Dedifferentiated amniotic fluid mesenchymal stem cell (primary cell): Measurements from ENCODE around the gene APCDD1L.
"Not testable (repeated sequence)": the region's sequence is repeated elsewhere in the genome, so short reads cannot be mapped to it uniquely, and the experiment has no call there.

Experiments used
- DNase-seq: peaks from one replicate; pipeline ENCODE4 v3.0.0-alpha.2; 2016; ENCODE audit errors: extremely low spot score

The APCDD1L gene

DNA sequence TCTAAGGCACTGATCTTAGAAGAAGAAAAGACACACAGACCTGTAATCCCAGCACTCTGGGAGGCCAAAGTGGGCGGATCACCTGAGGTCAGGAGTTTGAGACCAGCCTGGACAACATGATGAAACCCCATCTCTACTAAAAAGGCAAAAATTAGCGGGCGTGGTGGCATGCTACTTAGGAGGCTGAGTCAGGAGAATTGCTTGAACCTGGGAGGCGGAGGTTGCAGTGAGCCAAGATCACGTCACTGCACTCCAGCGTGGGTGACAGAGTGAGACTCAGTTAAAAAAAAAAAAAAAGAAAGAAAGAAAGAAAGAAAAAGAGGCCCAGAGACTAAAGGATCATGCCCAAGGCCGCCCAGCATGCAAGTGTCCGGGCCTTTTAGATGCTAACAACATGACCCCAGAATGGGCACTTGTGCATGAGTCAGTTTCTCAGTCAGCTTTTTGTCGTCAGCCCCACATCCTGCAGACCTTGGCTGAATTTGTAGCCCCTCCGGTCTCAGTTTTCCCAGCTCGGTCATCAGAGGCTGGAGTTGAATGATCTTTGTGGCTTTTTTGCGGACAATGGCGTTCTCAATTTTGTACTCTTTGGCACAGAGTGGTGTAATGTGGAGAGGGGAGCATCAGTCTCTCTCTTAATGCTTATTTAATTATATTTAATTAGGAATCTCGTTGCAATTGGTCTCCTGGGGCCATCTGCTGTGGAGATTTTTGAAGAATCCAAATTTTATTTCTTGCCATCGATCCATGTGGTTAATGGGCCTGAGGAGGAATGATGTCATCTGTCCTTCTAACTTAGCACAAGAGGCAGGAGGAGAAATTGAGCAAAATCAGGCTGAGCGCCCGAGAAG, 30.6 kb upstream of the APCDD1L start:
- DNase-seq, result no peak

DNA sequence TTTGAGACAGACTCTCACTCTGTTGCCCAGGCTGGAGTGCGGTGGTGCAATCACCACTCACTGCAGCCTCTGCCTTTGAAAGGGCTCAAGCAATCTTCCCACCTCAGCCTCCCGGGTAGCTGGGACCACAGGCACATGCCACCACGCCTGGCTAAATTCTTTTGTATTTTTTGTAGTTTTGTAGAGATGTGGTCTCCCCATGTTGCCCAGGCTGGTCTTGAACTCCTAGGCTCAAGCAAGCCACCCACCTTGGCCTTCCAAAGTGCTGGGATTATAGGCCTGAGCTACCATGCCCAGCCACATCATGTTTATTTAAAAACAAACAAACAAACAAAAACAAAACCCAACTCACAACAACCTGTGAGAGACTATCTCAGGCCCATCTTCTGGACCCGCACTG, 29.7 kb upstream of the APCDD1L start:
- no peak for DNase-seq

DNA sequence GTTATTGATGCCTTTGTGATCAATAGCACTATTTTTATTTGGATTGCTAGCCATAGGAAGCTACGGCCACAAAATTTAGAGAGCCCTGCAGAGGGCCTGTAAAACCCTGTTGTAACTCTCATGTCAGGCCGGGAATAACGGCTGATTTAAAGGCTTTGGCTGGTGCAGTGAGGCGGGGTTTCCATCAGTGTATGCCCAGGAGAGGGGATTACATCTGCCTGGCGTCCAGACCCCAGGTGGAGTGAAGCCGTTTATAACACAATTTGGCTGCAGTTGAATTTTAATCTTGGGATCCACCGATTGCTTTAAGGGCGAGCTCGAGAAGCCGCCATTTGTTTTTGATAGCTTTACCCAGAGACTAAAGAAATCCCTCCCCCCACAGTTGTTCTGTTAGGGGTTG, 29.1 kb upstream of the APCDD1L start:
- no peak for DNase-seq

DNA sequence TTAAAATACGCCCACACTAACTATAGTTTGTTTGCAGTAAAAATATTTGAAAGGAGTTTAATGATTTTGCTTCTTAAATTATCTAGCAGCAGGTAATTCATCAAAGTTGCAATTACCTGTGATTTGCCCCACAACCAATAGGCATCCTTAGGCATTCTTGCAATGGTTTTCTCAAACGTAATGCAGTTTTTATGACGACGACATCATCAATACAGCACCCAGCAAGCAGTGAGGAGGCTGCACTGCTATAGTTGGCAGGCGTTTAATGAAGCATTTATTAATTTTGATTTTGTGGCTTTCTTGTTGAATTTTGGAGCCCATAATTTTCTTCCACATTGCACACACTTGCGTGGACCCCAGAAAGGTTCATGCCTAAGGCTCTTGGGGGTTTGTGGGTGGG, 28.1 kb upstream of the APCDD1L start:
- no peak for DNase-seq

DNA sequence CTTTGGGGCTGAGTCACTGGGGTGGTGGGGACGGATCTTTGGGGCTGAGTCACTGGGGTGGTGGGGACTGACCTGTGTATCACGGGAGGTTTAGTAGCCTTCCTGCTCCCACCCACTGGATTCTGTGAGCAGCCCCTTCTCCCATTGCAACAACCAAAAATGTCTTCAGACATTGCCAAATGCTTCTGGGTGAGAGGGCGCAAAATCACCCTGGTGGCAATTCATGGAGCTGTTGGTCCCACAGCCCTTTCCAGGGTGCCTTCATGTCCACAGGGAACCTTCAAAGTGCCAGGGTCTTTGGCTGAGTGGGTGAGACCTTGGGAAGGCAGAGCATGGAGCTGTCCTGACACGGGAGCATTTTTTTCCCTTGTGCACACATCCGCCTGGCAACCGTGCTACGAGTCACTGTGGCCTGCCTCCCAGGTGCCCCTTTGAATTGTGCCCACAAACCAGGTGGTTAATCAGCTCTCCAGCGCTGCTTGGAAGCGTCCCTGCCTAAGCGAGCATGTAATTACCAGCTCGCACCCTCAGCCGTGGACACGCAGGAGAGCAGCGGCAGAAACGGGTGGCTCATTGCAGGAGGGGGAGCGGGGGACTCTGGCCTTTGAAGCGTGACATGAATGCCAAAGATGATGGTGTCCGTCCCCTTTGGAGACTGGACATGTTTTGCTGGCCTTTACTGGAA, 27.4 kb upstream of the APCDD1L start:
- DNase-seq, result no peak

DNA sequence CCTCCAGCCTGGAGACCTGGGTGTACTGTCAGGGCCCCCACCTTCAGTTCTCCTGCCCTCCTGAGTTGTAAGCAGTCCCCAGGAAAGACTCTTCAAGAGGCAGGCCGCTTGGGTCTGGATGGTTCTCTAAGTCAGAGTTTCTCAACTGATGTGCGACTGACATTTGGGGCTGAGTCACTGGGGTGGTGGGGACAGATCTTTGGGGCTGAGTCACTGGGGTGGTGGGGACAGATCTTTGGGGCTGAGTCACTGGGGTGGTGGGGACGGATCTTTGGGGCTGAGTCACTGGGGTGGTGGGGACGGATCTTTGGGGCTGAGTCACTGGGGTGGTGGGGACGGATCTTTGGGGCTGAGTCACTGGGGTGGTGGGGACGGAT, 26.8 kb upstream of the APCDD1L start:
- not testable (repeated sequence) for DNase-seq

DNA sequence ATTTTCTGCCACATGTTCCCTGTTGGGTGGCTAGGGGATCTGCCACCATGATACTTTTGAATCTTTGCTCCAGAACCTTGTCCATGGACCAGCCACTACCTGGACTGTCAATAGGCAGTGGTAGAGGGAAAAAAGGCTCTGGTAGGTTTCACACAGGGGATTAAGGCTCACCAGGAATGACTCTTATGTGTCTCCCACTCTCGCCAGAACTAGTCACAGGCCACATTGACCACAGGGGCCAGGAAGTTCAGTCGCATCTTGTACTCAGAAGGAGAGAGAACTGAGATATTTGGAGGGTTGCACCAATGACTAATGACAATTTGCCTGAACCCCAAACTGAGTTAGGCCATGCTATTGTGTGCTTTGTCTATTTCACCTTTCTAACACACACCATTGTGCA, 23.6 kb upstream of the APCDD1L start:
- DNase-seq, result no peak

DNA sequence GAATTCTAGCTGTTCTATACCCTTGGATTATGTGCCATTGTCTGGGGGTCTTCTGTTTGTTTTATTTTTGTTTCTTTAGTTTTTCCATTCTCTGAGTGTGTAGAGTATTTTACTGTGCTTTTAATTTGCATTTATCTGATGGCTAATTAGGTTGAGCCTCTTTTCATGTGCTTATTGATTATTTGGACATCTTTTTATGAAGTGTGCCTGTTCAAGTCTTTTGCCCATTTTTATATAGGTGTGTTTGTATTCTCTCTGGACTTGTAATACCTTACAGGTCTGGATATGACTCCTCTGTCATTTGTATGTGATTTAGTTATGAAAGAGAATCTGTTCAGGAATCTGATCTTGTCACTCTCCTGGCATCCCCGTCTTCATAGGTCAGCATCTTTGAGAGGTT, 22.6 kb upstream of the APCDD1L start:
- no peak for DNase-seq

DNA sequence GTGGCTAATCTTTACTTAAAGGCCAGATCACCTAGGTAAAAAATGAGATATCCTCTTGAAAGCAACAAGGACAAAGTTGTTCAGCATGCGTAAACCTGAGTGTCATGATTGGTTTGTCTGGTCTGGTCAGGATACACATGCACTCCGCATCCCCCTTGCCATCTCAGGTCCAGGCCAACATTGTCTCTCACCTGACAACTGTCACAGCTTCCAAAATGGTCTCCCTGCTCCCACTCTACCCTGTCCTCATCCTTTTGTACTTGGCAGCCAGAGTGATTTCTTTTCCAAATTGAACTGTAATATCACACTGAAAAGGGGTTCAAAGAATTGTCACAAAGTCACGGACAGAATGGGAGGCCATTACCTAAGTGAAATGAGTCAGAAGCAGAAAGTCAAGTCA, 21.1 kb upstream of the APCDD1L start:
- DNase-seq, result no peak

DNA sequence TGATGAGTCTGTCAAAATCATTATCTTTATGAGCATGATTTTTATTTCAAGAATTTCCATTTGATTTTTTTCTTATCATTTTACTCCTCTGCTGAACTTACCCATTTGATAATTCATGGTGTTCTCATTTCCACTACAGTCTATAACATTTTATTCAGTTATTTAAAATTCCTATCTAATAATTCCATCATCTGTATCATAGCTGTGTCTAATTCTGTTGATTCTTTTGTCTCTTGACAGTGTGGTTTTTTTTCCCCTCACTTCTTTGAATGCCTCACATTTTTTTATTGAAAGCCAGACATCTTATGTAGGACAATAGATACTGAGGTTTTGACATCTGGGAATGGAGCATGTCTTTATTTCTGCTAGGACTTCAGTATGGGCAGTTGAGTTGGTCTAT, 16.5 kb upstream of the APCDD1L start:
- no peak for DNase-seq

DNA sequence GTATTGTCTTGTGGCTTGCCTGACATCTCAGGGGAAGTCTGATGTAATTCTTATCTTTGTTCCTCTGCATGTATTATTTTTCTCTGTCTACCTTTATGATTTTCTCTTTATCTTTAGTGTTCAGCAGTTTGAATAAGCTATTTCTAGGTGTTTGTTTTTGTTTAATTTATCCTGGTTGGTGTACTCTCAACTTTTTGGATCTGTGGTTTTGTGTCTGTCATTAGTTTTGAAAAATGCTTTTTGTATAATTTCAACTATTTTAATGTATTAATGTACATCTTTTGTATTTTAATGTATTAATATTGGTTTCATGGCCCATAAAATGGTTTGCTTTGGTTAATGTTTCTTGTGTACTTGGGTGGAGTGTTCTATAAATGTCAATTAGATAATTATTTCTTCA, 15.9 kb upstream of the APCDD1L start:
- DNase-seq, result no peak

DNA sequence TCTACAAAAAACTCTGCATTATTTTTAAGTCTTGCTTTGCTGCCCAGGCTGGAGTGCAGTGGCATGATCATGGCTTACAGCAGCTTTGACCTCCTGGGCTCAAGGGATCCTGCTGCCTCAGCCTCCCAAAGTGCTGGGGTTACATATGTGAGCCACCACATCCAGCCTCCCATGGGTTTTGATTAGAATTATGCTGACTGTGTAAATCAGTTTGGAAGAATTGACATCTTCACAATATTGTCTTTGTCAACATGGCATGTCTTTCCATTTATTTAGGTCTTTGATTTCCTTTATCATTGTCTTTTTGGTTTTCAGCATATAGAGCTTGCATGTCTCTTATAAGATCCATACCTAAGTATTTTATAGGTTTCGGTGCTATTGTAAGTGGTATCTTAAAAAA, 13.2 kb upstream of the APCDD1L start:
- DNase-seq, result no peak

DNA sequence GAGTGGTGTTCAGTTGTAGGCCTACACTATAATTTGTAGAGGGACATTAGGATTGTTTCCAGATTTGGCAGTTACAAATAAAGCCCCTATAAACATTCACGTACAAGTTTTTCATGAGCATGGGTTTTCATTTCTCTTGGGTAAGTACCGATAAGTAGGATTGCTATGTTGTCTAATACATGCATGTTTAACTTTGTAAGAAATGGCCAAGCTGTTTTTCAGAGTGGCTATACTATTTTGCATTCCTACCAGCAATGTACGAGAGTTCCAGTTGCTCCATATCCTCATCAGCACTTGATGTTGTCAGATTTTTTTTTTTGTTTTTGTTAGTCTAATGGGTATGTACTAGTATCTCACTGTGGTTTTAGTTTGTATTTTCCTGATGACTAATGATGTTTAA, 11.2 kb upstream of the APCDD1L start:
- no peak for DNase-seq

DNA sequence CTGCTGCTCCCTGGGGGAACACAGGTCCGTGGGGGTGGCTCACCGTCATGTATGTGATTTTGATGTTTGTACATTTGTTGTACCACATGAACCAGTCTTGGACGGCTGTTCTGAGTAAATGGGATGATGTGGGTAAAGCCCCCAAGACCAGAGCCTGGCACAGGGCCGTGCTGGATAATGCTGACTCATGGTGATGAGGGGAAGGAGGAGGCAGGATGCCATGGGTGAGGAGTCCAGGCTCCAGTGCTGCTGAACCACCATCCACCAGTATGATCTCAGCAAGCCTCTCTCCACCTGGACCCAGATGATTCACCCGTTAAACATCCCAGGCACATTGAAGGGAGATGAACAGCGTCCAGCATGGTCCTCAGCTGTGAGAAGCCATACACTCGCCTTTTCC, 9.6 kb upstream of the APCDD1L start:
- DNase-seq, result no peak

DNA sequence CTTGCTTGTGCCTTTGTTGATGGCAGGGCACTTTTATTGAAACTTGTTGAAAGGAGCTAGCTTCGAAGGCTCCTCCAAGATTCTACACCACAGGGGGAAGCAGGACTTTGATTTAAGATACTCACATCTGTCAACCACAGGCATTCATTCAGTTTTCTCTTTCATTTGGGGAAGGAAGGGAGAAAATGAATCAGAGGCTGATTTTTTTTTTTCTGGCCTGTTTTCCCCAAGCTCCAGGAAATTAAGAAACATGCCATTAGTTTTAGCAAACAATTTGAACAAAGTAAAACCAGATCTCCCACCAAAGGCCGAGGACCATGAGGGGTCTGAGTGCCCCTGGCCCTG, 8.7 kb upstream of the APCDD1L start:
- no peak for DNase-seq

DNA sequence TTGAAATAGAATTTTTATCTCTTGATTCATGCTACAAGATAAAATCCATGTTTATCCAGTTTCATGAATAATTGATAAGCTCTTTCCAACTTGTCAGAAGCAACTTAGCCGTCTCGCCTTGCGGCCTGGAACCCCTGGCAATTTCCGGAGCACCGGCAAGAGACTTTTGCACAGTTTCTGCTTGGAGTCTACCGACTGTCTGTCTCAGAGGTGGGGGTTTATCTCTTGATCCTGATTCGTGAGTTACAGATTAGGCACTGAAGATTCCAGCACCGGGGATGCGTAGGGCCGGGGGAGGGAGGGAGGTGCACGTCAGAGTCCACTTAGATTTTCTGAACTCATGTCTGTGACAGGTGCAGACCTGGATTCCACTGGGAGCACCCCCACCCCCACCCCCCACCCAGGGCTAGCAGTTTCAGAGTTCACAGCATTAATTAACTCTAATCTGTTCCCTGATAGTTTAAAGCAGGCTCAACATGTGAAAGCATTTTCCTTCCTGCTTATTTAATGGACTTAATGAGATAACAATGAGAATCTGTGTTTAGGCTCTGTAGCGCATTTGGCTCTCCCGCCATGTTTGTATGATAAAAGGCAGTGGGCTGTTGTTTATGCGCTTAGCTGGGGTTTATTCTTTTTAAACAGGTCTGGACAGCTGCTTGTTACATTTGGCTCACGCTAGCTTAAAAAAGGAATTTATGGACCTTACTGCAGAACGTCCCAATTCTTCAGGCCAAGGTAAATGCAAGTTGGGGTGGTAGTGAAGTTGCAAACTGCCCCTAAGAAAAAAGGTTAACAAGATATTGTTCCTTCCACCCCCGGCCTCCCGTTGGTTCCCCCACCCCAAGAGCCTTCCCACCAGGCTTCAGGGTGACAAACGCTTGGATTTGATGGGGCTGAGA, 8.1 kb upstream of the APCDD1L start:
- no peak for DNase-seq

DNA sequence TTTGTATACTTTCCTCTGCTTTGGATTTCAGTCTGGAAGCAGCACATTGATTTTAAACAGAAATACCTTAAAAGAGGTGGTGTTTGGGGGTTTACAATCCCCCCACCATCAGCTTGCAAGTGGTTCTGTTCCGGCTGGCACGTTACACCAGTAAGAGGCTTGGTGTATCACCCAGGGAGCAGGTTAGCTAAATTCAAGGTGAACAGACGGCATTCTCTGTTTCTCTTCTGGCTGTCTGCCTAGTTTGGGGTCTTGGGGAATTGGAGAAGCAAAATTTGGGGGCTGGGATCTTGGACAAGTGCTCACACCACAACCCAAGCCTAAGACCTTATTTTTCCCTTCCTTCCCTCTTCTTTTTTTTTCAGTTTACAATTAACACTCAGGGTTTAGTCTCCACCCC, 7.5 kb upstream of the APCDD1L start:
- DNase-seq, result no peak

DNA sequence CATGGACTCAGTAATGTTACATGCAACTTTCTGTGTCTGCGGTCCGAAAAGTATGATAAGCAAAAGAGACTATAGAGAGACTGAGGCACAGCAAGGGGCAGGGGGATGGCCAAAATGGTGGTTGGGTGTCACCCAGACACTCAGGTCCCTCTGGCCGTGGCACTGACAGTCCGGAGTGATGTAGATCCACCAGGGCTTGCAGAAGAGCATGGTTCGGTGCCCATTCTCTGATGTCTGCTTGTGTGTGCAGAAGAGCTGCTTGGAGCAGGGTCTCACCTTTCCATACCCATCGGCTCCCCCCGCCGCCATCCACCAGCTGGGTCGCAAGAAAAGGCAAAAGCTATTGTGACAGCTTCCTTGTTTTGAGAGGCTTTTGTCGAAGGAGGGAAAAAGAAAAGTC, 6.6 kb upstream of the APCDD1L start:
- DNase-seq, result no peak

DNA sequence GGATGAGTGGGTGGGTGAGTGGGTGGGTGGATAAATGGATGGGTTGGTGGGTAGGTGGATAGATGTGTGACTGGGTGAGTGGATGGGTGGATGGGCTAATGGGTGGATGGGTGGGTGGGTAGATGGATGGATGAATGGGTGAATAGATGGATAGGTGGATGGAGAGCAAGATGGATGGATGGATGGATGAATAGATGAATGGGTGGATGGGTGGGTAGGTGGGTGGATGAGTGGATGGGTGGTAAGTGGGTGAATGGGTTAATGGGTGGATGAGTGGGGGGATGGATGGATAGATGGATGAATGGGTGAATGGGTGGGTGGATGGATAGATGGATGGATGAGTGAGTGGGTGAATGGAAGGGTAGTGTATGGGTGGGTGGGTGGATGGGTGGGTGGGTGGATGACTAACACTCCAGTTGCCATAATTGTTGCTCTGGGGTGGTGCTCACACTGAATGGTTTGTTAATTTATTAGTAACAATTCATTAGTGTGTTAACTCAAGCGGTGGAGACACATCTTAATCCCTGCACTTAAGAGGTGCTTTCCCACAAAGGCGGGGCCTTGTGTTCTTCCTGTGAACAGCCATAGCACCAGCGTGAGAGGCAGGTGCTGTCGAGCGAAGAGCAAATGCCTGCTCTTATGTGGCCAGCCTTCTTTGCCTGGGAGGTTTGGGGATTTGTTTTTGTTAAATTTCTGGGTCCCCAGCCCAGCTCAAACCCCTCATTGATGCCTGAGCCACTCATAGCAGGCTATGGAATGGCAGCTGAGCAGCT, 4.9 kb upstream of the APCDD1L start:
- DNase-seq, result no peak

DNA sequence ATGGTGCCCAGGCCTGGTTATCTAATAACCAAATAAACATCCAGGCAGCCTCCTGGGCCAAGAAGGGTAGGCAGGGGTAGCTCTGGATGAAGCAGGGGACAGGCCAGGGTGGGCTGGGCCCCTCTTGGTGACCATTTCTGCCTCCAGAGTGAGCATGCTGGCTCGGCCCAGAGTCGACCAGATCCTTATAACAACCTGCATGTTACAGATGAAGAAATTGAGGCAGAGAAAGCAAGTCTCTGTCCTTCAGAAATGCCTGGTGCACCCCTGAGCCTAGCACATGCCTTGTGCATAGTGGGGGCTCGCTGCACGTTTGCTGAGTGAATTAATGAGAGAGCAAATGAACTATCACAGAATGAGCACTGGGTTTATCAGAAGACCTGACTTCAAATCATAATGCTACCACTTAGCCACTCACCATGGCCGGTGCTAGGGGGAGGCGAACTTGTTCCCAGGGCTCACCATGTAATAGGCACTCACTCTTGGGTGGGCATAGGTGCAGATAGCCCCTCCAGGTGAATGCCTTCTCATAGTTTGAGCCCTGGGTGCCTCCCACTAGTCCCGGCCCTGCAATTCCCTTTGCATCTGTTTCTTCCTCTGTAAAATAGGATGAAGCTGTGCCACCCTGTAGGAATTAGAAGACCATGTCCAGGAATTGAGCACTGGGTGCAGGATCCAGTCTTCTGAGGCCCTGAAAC, 3.8 kb upstream of the APCDD1L start:
- no peak for DNase-seq

DNA sequence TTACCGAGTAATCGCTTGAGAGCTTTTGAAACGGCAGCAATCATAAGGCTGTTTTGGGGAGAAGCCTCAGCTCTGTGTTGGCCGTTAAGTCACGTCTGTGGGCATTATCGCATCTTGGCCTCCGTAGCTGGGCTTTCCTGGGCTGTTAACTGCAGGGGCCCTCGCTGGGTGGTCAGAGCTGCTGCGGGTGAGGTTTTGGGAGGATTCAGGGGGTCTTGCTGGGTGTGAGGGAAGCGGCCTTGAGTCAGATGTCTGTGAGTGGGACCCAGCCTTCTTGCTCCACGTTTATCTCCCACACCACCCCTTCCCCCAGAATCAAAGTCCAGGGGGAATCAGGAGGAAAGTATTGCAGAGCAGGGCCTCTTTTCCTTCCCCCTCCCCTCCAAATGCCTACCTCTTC, 3.2 kb upstream of the APCDD1L start:
- DNase-seq, result no peak
